GM21447 (cell line): ENCODE results near the gene XXYLT1.

Experiments
- ATAC-seq: cut with Tn5 transposase; IDR thresholded peaks from one replicate; pipeline ENCODE4 v1.9.1; 2021; ENCODE audit not compliant: unreplicated experiment

XXYLT1 gene

DNA sequence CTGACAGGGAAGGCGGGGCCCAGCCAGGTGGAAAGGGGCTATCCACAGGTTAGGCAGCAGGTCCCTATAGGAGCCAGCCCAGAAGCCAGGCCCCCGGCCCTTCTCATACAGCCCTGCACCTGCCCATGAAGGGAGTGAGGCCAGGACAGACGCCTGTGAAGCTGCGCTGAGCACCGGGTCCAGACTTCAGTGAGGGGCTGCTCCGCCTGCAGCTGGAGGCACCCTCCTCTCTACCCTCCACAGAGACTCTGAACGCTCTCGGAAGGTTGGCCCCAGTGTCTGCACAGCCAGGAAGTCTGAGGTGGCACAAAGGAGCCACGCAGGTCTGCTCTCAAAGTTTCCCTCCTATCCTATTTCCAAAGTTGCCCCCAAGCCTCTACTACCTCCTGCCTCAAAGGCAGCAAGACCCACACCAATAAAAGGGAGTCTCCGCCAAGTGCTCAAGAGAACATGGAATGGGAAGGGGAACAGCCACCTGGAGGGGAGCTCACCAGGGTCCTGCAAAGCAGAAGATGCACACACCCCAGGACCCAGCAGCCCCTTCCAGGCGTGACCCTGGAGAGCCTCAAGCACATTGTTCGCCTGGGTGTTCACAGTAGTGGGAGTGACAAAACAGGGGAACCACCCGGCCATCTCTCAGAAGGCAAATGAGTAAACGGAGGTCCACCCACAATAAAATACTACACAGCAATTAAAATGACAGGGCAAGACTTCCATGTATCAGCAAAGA, 19.5 kb downstream of the XXYLT1 start:
- ATAC-seq, result no peak

GRCh38 chr3:195250473-195251251, 20.3 kb downstream of the XXYLT1 start:
- no peak for ATAC-seq

DNA sequence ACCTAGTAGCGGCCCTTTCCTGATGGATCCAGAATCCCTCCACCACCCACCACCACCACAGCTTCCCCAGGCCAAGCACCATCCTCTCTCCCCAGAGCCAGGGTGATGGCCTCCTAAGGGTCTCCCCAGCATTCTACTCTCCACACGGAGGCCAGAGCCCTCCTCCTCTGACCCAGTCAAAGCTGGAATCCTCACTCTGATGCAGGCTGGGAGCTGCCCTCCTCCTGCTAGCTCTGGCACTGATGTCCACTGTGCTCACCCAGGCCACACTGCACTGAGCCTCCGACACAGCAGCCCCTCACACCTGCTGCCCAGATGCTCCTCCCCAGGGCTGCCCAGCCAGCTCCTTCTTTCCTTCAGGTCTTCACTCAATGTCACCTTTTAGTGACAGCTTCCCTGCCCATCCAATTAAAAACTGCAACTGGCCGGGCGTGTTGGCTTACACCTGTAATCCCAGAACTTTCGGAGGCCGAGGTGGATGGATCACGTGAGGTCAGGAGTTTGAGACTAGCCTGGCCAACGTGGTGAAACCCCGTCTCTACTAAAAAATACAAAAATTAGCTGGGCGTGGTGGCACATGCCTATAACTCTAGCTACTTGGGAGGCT, 21.0 kb downstream of the XXYLT1 start:
- ATAC-seq, result no peak

- no peak for ATAC-seq
Measured at GRCh38 chr3:195249057-195249770, 21.7 kb downstream of the XXYLT1 start.

DNA sequence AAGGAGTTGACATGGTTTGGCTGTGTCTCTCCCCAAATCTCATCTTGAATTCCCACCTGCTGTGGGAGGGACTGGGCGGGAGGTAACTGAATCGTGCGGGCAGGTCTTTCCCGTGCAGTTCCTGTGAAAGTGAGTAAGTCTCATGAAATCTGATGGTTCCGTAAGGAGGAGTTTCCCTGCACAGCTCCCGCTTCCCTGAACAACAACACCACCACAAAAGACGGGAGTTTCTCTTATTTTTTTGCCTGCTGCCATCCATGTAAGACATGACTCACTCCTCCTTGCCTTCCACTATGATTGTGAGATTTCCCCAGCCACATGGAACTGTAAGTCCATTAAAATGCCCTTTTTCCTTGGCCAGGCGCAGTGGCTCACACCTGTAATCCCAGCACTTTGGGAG, 22.7 kb downstream of the XXYLT1 start:
- no peak for ATAC-seq

- ATAC-seq, result no peak
Measured at GRCh38 chr3:195247863-195248189, 23.1 kb downstream of the XXYLT1 start.

DNA sequence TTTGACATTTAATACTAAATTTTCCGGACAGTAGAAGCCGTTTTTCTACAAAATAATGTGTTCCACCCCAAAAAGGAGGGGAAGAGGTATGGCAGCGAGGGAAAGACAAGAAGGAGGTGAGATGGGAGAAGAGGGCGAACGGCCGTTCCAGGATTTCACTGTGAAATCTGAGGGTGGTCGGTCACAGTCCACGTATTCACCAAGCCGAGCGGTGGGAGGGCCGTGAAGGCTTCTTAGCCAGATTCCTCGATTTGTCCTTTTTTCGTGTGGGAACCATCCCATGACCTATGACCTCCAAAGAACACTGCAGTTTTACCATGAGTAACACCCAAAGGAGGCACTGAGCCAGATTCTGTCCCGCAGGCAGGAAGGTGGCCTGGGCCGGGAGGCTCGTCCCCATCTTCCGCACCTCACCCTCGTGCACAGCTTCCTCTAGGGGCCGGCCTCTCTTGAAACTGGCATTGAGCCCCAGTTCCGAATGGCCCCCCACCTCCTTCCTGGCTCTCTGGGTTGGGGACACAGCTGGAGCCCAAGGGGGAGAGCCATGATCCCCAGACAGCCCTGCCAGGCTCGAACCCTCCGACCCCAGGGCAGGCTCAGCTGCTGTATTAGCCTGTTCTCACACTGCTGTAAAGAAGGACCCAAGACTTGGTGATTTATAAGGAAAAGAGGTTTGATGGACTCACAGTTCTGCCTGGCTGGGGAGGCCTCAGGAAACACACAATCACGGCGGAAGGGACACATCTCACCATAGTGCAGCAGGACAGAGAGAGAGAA, 23.7 kb downstream of the XXYLT1 start:
- no peak for ATAC-seq

GRCh38 chr3:195246581-195246995, 24.4 kb downstream of the XXYLT1 start:
- ATAC-seq, result no peak

- ATAC-seq, result no peak
Measured at GRCh38 chr3:195245531-195245951, 25.4 kb downstream of the XXYLT1 start.

DNA sequence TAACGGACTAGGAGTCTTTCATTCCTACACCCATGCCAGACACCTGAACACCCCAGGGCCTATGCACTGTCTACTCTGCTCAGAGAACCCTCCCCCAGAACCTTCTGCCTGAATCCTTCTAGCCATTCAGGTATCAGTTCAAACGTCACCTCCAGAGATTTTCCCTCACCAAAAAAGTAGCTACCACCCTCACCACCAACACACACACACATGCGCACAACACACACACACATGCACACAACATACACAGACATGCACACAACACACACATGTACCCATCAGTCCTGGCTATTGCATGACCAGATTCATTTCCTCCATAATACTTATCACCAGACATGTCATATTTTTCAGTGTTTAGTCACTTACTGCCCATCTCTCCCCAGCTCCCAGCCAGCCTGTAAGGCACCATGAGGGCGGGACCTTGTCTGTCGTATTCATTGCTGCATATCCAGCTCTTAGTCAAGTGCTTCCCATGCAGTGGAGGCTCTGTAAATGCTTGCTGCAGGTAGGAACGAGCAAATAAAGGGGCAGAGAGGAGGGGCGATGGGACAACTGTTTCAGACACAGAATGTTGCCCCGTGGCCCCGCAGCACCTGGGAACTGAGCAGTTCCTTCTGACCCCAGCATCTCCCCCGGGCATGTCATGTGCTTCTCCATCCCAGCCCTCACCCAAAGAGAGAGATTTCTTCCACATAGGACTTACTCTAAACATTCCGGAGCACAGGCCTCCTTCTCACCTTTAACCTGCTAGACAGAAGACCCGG, 29.2 kb downstream of the XXYLT1 start:
- no peak for ATAC-seq

DNA sequence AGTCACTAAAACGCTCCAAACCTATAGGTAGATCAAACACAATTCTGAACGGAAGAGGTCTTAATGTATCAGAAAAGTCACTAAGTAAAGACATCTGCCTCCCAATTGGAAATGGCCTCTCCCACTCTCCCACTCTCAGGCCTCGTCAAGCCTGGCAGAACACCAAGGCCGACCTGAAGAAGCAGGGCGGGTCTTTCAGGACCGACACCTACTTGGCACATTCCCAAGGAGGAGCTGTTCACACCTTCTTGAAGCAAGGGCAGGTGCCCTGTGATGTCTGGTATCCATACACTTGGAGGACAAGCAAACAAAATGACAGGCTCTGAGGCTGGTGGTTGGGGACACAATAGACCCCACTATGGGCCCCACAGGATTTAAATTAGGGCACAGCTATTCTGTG, 30.0 kb downstream of the XXYLT1 start:
- ATAC-seq, result no peak

DNA sequence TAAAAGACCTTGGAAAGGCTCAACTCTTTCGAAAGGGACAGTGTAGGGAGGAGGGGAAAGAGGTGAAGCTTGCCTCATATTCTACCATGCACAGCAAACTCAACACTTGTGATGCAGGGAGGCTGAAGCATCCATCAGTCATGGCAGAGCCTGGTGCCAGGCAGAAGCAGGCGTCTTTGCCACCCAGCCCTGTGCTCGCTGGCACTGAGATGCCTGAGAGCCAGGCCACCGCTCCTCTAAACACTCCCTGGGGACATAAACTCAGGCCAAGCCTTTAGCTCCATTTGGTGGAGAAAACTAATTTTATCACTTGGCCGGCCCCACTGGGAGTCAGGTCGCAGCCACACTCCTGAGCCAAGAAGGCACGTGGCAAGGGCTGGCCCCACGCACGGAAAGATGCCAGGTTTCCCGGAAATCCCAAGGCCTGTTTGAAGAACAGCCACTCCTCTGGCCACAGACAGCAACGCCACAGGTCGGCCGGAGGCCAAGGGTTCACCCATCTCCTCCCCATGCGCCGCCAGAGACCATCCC, 30.7 kb downstream of the XXYLT1 start:
- ATAC-seq, result no peak

- ATAC-seq, result no peak
Measured at GRCh38 chr3:195239121-195239520, 31.8 kb downstream of the XXYLT1 start.

GRCh38 chr3:195238586-195239118, 32.3 kb downstream of the XXYLT1 start:
- ATAC-seq, result no peak

DNA sequence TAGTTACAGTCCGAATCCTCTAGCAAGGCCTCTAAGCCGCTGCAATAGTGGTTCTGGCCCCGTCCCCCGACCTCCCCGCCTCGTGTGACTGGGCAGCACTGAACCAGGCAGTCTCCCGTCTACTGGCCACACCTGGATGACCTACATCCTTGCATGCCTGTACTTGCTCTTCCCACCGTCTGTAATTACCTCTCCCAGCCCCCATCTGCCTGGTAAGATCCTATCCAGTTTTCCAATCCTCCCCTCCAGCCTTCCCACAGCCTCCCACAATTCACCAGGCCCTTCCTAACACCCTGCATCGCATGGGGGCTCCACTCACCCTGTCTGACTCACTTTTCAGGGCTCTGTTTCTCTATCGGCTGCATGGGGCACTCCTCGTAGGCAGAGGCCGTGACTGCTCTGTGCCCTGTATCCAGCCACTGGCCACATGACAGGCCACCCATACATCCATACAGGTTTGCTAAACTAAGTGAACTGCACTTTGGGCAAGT, 32.8 kb downstream of the XXYLT1 start:
- ATAC-seq, result no peak

DNA sequence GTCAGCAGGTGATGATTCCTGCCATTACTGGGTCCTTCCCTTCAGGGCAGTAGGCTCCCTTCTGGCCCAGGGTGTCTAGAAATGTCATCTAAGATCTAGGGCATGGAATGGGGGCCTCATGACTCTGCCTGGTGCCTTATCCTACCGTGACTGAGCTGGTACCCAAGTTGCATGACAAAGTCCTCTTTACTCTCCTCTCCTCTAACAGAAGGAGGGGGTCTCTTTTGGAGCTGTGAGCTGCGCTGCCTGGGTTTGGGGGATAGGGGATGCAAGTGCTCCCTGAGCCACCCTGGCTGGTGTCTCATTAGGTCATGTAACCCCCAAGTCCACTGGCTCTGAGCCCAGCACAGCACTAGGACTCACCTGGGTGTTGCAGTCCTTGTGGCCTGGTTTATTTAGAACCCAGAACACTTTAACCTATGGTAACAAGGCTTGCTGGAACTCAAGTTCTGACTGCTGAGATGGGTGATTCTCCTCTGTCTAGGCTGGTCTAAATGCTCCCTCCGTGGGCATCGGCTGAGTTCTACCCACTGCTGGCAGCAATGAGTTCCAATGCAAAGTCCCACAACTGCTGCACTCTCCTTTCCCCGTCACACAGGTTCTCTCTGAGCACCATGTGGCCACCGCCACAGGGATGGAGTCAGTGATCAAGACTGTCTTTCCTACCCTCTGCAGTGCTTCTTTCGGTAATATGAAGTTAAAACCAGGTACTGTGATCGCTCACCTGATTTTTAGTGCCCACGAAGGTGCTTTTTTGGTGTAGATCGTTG, 34.0 kb downstream of the XXYLT1 start:
- ATAC-seq, result no peak

GRCh38 chr3:195236076-195236798, 34.7 kb downstream of the XXYLT1 start:
- ATAC-seq, result no peak

- ATAC-seq, result no peak
Measured at GRCh38 chr3:195230244-195230643, 40.7 kb downstream of the XXYLT1 start.
